IPS DF 19.7 (cell line): ENCODE data around the gene EXOSC5.
"Not testable (repeated sequence)": the region's sequence is repeated elsewhere in the genome, so short reads cannot be mapped to it uniquely, and the experiment has no call there.

ENCODE experiments used
- DNase-seq: peaks from one replicate; pipeline ENCODE4 v3.0.0-alpha.2; 2013; ENCODE audit warnings: low read depth, low spot score

EXOSC5 gene

DNA sequence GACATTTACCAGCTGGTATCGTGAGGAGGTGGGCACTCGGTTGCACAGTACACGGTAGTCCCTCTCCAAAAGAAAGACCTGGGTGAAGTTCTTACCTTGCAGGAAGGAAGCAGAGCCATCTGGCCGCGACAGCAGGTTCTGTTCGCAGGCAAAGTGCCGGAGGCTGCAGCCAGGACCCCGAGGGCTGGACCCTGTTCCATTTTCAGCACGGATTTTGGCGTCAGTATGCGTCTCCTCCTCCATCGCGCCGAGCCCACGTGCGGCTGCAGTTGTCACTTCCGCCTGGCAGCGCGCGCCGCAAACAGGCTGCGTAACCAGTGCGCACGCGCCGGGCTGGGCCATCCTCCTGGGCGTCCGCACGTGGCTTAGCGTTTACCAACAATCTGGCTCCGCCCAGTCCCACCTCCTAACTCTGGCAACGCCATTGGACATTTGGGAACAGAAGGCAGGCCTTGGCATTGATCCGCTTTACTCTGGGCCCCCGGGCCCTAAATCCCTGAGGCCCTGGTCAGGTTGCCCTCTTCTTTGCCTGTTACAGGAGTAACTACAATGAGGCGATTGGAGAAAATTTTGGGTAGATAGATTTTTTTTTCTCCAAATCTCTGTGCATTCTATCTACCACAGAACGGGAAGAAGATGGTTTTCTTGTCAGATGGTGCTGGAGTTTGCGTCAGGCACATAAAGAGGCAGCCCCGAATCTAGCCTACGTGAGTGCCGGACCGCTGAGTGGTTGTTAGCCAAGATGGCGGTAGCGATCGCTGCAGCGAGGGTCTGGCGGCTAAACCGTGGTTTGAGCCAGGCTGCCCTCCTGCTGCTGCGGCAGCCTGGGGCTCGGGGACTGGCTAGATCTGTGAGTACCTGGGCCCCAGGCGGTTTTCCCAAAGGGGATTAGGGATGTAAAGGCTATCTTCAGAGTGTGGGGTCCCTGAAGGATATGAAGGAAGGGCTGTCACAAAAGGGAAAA, at the start of gene EXOSC5, which contains the start of gene BCKDHA:
Gene EXOSC5 (minus strand): TSS at position 274 of the 964 bp plus-strand sequence. CDS start 31 bp downstream, at position 243.
Gene BCKDHA (plus strand): TSS at position 733 of the 964 bp plus-strand sequence. CDS start 10 bp downstream, at position 743.
- peak; percentile 99 for DNase-seq

DNA sequence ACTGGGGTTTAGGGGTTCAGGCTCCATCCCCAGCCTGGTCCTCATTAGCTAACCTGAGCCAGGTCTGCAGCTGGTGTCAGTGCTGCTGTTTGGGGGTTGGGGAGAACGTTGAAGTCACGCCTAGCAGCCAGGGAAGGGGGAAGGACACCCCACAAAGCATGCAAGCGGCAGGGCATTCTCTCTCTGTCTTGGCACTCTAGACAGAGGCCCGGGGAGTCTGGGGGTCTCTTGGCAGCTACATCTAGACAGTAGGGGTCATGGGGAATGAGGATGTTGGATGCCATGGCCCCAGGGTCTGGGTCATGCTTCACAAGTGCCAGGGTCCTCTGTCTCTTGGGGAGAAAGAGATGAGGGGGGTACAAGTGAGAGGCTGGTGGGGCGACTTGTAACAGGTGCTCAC, 48.4 kb upstream of the EXOSC5 start:
- no peak for DNase-seq

DNA sequence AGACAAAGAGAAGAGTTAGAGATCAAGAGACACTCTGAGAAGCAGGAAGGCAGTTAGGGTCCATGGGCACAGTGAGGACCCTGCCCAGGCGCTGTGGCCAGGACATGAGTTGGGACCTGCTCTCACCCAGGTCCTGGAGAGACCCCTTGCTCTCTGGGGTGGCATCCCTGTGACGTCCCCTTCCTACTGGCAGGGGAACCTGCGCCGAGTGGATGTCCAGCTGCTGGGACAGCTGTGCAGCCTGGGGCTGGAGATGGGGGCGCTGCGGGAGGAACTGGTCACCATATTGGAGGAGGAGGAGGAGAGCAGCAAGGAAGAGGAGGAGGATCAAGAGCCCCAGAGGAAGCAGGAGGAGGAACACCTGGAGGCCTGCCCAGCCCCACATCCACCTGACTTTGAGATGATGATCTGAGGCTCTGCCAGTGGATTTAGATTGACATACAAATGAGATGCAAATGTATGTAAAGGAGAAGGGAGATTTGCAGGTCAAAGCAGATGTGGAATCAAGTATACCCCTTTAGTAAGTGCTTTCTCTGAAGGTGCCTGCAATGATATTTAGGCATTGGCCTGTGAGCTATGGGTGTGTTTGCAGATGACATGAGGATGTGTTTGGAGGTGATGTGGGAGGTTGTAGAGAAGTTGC, 46.8 kb upstream of the EXOSC5 start:
- DNase-seq: no peak

DNA sequence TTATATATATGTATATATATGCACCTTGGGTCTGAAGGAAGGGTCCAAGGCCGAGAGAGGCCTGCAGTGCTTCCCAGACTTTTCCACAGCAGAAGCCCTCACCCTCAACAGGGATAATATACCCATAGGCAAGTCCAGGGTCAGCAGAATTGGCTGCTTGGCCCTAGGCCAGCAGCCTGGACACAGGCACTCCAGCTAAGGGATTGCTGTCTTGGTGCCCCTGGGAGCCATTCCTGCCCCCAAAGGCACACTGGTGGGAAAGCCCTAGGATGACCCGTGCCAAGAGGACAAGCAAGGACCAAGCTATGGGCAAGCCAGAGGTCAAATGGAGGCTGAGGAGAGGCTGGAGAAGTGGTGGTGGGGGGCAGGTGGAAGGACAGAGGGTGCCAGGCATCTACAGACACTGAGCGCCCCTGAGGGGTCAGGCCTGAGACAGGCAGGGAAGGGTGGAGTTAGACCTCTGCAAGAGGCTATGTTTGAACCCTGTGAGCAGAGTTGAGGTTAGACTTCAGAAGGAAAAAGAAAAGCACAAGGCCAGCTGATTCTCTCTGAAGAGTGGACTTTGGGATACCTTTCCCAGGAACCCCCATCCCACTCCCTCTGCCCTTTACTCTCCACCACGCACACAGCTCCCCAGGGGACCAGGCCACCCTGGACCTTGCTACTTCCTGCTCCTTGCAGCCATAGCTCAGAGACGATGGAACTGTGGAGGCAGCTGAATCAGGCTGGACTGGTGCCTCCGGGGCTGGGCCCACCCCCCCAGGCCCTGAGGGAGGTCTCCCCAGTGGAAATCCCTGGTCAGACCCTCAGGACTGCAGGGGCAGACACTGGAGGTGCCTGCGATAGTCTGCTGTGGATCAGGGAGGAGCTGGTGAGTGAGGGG, 45.6 kb upstream of the EXOSC5 start, which contains the start of gene ERICH4:
Gene ERICH4 (plus strand): TSS at position 684 of the 883 bp plus-strand sequence. CDS start 14 bp downstream, at position 698.
- DNase-seq: no peak

DNA sequence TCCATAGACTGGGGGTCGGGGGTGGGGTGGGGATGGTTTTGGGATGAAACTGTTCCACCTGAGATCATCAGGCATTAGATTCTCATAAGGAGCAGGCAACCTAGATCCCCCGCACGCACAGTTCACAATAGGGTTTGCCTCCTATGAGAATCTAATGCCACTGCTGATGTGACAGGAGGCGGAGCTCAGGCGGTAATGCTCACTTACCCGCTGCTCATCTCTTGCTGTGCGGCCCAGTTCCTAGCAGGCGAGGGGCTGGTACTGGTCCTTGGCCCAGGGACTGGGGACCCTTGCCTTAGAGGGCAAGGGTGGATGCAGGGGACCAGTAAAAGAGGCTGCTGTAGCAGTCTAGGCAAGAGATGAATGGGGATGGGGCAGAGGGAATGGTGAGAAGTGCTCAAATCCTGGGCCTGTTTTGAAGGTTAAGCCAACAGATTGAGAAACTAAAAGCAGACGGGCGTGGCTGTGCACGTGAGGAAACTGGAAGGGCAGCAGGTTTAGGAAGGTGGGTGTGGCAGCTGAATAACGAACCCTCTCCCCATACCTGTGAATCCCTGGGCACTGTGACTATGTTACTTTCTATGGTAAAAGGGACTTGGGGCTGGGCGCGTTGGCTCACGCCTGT, 44.3 kb upstream of the EXOSC5 start:
- no peak for DNase-seq

DNA sequence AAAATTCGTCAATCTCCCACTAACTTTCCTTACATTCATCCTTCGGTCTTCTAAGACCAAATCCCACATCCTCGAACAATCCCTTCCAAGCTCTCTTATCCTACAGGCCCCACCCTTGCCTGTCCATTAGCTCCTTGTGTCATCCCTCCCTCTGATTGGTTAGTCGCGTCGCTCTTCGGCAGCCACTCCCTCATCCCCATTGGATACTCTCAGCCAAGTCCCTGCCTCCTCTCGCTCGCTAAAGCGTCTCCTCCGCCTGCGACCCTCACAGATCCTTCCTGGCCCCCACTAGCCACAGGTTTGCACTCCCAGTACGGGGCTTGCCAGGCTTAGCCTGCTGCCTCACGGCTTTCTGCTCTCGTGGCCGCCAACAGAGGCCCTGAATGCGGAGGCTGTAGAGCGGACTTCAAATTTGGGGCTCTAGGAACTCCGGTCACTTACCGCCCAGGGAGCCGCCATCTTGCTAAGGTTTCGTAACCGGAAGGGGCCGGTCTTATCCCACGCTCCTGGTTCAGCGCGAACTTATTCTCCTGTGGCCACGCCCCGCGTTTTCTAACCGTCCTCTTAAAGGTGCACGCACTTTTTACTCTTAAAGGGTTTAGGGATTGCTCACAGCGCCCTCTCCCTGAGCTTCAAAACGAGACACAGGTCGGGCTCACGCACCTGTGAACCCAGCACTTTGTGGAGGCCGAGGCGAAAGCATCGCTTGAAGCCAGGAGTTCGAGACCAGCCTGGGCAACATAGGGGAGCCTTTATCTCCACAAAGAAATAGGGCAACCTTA, 42.5 kb upstream of the EXOSC5 start, which contains the start of gene DMAC2:
Gene DMAC2 (minus strand): TSS at position 472 of the 782 bp plus-strand sequence. CDS start 13 bp downstream, at position 459.
- DNase-seq: peak; percentile 97

DNA sequence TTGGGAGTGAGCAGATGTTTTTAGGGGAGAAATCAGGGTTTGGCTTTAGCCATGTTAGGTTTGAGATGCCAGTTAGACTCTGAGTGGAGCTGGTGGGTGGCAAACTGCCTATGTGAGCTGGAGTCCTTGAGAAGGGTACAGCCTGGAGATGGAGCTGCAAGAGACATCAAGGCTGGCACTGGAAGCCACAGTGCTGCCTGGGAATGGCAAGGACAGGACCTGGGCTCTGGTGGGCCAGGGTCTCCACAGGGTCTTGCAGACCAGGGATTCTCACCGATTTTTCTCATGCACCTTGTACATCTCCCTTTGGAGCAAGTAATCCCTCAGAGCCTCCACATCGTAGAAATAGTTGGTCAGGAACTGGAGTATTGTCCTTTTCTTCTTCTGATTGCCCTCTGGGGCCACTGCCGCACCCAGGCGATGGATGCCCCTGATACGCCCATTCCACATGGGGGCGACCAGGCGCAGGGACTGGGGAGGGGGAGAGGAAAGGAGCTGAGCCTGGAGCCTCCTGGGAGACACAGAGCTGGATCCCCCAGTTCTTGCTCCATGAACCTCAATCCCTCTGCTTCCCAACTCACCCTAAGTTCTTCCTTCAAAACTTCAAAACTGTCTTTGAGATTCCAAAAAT, 40.9 kb upstream of the EXOSC5 start:
- no peak for DNase-seq

DNA sequence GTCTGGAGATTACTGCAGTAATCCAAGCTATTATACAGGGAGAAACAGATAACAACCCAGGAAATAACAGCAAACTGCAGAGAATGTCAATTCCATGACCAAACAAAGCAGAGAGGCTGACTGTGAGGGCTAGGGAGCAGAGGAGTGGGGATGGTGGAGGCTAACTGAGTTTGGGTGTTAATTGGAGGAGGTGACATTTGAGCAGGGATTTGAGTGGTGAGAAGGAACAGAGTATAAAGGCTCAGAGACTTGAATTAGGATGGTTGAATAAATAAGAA, 39.5 kb upstream of the EXOSC5 start:
- no peak for DNase-seq

DNA sequence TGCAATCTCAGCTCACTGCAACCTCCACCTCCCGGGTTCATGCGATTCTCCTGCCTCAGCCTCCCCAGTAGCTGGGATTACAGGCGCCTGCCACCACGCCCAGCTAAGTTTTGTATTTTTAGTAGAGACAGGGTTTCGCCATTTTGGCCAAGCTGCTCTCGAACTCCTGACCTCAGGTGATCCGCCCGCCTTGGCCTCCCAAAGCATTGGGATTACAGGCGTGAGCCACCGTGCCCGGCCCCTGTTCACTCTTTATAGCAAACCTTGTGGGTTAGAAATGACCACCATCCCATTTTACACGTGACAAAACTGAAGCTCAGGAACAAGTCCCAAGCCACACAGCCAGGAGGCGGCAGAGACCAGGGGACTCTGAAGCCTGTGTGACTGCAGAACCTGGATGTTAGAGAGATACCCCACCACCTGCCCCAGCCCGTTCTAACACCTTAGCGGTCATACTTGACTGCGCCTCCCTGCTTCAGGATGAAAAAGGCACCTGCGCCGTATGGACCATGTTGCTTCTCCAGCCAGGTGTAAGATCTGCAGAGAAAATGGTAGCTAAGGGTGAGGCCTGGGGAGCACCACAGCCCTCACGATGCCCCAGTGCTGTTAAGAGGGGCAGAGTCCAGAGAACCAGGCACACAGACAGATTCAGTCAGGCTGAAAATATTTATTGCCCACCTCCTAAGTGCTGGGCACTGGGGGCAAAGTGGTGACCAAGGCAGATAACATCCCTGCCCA, 38.9 kb upstream of the EXOSC5 start:
- DNase-seq: no peak

DNA sequence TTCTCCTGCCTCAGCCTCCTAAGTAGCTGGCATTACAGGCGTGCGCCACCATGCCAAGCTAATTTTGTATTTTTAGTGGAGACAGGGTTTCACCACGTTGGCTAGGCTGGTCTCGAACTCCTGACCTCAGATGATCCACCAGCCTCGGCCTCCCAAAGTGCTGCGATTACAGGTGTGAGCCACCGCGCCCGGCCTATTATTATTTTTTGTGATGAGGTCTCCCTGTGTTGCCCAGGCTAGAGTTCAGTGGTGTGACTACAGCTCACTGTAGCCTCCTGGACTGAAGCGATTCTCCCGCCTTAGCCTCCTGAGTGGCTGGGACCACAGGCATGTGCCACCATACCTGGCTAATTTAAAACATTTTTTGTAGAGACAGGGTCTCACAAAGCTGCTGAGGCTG, 38.2 kb upstream of the EXOSC5 start:
- not testable (repeated sequence) for DNase-seq

DNA sequence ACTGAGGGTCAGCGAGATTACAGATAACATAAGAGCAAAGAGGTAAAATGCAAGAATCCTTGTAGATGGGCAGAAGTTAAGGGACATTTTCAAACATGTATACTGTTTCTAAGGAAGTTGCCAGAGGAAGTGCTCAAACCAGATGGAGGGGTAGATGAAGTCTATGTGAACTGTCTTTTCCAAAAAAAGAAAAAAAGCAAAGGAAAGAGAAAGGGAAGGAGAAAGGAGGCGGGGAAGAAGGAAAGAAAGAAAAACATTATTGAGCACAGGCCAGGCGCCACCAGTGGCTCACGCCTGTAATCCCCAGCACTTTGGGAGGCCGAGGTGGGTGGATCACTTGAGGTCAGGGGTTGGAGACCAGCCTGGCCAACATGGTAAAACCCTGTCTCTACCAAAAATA, 37.3 kb upstream of the EXOSC5 start:
- no peak for DNase-seq

DNA sequence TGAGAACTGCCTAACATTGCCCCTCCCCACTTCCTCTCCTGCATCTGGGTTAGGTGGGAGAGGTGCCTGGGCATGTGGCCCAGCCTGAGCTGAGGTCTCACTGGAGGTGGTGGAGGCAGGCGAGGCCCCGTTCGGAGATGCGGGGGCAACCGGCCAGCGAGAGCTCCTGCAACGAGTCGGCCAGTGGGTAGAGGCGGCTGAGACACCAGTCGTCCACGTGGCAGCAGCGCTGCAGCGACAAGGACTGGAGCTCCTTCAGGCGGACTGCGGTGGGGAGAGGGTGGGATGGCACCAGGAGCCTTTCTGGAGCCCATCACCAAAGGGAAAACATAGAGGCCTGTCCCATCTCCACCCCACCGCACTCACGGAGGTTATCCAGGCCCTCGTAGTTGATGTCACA, 36.0 kb upstream of the EXOSC5 start:
- no peak for DNase-seq

DNA sequence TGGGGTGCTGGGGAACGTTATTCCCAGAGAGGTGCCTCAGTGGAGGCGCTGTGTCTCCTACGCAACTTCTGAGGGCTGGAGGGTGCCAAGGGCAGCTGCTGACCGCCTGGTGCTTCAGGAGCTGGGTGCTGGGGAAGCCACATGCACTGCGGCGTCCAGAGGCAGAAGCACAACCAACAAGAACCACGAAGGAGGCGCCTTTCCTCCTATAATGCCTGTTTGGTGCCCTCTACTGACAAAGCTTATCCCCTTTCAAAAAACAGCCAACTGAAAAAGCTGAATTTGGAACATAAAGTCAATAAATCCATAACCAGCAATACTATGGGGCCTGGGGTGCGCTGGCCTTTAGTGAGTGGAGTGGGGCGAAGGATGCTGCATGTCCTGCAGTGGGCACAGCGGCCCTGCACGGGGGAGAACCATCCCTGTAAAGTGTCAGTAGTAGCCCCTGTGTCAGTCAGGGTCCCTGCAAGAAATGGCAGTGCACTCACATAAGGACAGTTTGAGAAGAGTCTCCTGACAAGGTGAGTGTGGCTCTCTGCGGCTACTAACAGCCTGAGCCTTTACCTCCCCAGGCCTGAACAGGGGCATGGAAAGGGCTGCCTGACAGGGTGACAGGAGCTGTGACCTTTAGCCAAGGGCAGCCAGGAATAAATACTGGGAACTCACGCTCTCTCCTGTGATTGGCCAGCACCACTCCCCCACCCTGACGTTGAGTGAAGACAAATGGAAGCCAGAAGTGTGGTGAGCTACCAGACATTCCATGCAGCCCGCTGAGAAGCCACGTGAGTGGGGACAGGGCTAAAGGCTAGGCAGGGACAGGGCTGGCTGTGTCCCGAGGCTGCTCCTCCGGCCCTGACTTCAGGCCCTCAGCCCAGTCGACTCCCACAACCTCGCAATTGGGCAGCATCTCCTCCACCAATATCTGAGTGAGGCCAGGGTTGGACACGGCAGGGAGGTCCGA, 34.5 kb upstream of the EXOSC5 start:
- DNase-seq: no peak

DNA sequence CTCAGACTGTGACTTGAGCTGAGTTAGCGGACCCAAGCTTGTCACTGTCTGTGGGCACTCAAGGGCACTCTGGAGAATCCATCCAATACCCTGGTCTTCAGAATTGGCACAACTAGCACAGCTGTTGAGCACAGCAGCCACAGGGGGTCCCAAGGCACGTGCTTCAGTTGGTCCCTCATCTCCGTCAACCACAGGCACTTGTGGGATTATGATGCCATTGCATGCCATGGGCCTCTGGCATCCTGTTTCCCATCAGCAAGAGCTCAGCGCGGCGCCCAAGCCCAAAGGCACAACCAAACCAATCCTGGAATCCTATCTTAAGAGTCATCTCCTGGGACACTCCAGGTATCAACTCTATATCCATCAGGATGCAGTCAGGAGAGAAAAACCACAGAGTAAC, 33.8 kb upstream of the EXOSC5 start:
- DNase-seq: no peak

DNA sequence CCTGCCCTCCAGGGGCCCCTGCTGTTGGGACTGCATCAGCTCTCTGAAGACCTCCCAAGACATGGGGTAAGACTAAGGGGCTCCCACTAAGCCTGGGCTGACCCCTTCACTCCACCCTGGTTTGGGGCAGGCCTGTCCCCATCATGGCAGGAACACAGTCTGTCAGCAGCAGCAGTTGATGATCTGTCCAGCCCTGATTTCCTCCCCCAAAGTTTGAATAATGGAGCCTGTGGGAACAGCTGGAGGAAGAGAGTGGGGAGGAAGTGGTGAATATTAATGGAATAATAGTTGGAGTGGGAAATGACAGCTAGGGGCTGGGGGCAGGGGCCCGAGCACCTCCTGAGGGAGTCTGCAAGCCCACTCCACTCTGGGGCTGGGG, 31.3 kb upstream of the EXOSC5 start:
- no peak for DNase-seq

DNA sequence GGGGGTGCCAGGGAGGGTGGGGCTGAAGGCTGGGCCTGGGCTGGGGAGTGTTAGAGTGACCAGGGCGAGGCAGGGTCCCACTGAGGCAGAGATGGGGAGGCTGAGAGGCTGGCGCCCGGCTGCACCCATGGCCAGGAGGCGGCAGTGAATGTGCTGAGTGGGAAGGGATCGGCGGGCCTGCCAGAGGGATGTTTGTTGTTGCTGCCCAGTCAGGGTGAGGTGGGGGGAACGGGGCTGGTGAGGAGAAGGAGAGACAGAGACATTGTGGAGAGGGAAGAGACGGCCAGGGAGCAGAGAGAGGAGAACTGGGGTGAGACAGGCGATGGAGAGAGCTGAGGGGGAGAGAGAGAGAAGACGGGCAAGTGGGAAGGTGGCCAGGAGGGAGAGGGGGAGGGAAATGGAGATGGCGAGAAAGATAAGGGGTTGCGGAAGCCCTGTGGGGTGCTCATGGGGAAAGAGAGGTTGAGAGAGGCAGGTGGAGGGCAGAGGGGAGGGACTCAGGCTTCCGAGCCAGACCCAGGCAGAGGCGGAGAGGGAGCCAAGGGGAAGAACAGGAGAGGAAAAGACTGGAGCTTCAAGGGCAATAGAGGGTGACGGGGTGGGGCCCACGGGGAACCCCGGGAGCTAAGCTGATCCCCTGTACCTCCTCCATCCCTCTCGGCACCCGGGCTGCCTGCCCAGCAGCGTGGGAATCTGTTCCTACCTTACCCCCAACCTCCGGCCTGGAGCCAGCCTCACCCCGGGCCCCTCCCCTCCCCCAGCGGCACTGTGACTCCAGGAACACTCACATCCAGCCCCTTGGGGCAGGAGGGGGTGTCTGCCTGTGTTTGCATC, 30.7 kb upstream of the EXOSC5 start:
- no peak for DNase-seq

DNA sequence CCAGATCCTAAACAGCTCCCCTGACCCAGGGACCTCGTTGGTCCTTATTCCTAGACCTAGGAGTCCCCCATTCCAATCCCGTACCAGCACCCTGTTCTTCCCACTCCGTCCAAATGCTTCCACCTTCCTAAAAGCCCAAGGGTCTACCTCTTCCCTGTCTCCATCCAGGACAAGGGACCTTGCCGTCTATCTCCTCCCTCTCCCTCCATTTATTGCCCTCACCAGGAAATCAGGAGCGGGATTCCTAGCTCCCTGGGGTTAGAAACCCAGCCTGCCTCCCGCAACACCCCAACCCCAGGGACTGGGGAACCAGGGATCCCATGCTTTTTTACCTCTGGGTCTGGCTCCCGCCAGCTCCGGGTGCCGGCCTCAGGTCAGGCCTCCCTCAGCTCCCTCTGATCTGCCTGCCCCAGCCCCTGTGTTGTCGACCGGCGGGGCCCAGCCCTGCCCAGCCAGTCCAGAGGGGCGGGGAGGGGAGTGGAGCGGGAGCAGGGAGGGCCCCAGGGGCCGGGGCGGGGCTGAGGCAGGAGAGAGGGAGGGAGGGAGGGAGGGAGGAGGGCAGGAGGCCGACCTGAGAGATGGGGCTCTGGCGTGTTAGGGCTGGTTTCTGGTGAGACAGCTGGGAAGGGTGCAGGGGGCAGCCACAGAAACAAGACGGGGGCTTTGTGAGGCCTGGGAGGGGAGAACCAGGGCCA, 29.9 kb upstream of the EXOSC5 start, which contains the start of gene B3GNT8:
Gene B3GNT8 (minus strand): TSS at position 423 of the 695 bp plus-strand sequence. CDS start 596 bp downstream, outside the sequence.
- DNase-seq: no peak
